CD4-positive, alpha-beta memory T cell (primary cell): ENCODE measurements around the gene CLSTN1. TPM values are rescaled to one million over a fixed set of nuclear protein-coding genes. Genes with fewer than 3 reads are reported as not detected.

Experiments used
- CTCF ChIA-PET: fragments of 350-600 bp; sonication (Branson Sonifier 250); formaldehyde crosslinking; loops from one replicate; lab custom pipeline; 2021; ENCODE audit warnings: inconsistent platforms; ENCODE audit not compliant: partially characterized antibody; lab: Charles Lee
- POLR2A ChIA-PET: fragments of 350-600 bp; sonication (Branson Sonifier 250); formaldehyde crosslinking; loops from one replicate; lab custom pipeline; 2021; ENCODE audit not compliant: partially characterized antibody; lab: Charles Lee
- DNase-seq, 5 donors: peaks; one replicate each; pipeline versions ENCODE4 v3.0.0 to v3.0.0-alpha.2; 2020 to 2022; ENCODE audit warnings: mixed read lengths in 1 of 5
- H3K27ac ChIP-seq: one replicate; pipeline ENCODE4 v1.7.0; 2013; ENCODE audit warnings: low read depth, low read length
- H3K27me3 ChIP-seq: 2 replicates; pipeline ENCODE4 v1.7.0; 2013; ENCODE audit warnings: mild to moderate bottlenecking, low read length, moderate library complexity; ENCODE audit not compliant: insufficient read depth
- H3K36me3 ChIP-seq: 2 replicates; pipeline ENCODE4 v1.7.0; 2013; ENCODE audit warnings: mild to moderate bottlenecking, low read length, moderate library complexity; ENCODE audit not compliant: insufficient read depth
- H3K4me1 ChIP-seq: 2 replicates; pipeline ENCODE4 v1.7.0; 2013; ENCODE audit warnings: mild to moderate bottlenecking, low read length, moderate library complexity; ENCODE audit not compliant: insufficient read depth
- H3K4me3 ChIP-seq, 2 donors: one replicate each; pipeline ENCODE4 v1.7.0; 2013; ENCODE audit warnings: low read length in 2 of 2, mild to moderate bottlenecking in 1 of 2
- H3K9me3 ChIP-seq, 2 donors: one replicate each; pipeline ENCODE4 v1.7.0; 2013; ENCODE audit warnings: low read length in 2 of 2, control low read depth in 1 of 2; ENCODE audit not compliant: control insufficient read depth in 1 of 2
- H3K27ac Mint-ChIP-seq, 7 donors: one replicate each; pipeline ENCODE4 v1.8.0; 2020 to 2021; ENCODE audit warnings: mixed read lengths in 7 of 7, mild to moderate bottlenecking in 6 of 7, inconsistent platforms in 3 of 7, moderate library complexity in 3 of 7
- H3K27me3 Mint-ChIP-seq, 2 donors: one replicate each; pipeline ENCODE4 v1.8.0; 2020 to 2021; ENCODE audit warnings: mixed read lengths in 2 of 2
- H3K36me3 Mint-ChIP-seq, 2 donors: one replicate each; pipeline ENCODE4 v1.8.0; 2020 to 2021; ENCODE audit warnings: mixed read lengths in 2 of 2, inconsistent platforms in 1 of 2, mild to moderate bottlenecking in 1 of 2
- H3K4me1 Mint-ChIP-seq, 4 donors: one replicate each; pipeline ENCODE4 v1.8.0; 2020 to 2021; ENCODE audit warnings: mixed read lengths in 4 of 4, mild to moderate bottlenecking in 1 of 4
- H3K4me3 Mint-ChIP-seq, 8 donors: one replicate each; pipeline ENCODE4 v1.8.0; 2020 to 2021; ENCODE audit warnings: mixed read lengths in 8 of 8, mild to moderate bottlenecking in 7 of 8, moderate library complexity in 6 of 8, inconsistent platforms in 3 of 8
- H3K9me3 Mint-ChIP-seq, 8 donors: one replicate each; pipeline ENCODE4 v1.8.0; 2020 to 2021; ENCODE audit warnings: mixed read lengths in 8 of 8, mild to moderate bottlenecking in 5 of 8, inconsistent platforms in 3 of 8, moderate library complexity in 1 of 8
- intact Hi-C: fragments of 100-400 bp; cut with micrococcal nuclease; formaldehyde crosslinking; loops from one replicate; pipeline ENCODE4 v1.15.1; 2023
- polyA plus RNA-seq, 2 donors: library from polyadenylated mRNA; unstranded; fragments of 300-500 nt; fragmentation: Illumina TruSeq; gene quantifications; one replicate each; pipeline ENCODE4 v1.2.3, GENCODE V29; 2021
- total RNA-seq, 2 experiments: library from RNA; stranded (reverse); gene quantifications; one replicate each; pipeline ENCODE4 v1.2.3, GENCODE V29; 2021

CLSTN1 gene
- total and polyA plus RNA-seq, 4 experiments from 2014 or later = 6.9 to 109 (median 78.7) TPM

DNA sequence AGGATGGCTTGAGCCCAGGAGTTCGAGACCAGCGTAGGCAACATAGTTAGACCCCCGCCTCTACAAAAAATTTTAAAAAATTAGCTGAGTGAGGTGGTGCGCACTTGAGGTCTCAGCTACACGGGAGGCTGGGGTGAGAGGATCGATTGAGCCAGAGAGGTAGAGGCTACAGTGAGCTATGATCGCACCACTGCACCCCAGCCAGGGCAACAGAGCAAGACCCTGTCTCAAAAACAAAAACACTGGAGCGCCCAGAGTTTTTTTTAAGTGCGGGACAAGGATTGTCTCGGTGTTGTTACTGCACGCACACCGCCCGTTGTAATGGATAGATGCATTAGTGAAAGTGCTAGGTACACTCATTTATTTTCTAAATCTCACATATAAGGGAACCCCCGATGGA lies 135.2 kb downstream of the CLSTN1 start:
- intact Hi-C loops = no loop called here
- no peaks in the 10 kb centered on the region for H3K27me3 Mint-ChIP-seq
- Histone ChIP-seq H3K27ac (peak overlapping the region; percentile 37), H3K36me3 (peaks cover 13% of the 10 kb centered on the region), H3K27me3 (no peaks in the 10 kb centered on the region), H3K4me3 (peak overlapping the region; percentile 57 to 63), H3K9me3 (no peaks in the 10 kb centered on the region), H3K4me1 (peaks cover 77% of the 10 kb centered on the region)
- DNase-seq = no peak
- ChIA-PET CTCF (interaction anchor here (0.7 to 3.7 kb wide), 7 partner anchors 25 to 62 kb away, joined by 3 to 21 read pairs (median 4); no protein-coding TSS in a partner anchor), POLR2A (interaction anchor here (1.0 to 12.8 kb wide), 6 partner anchors 14 to 61 kb away, joined by 3 to 155 read pairs (median 40); partner anchors contain the start of gene PIK3CD)
- peaks cover 17 to 29% of the 10 kb centered on the region in 2 donors for H3K36me3 Mint-ChIP-seq
- H3K9me3 Mint-ChIP-seq = peaks cover 0 to 2% (median 0%) of the 10 kb centered on the region in 8 donors
- H3K4me1 Mint-ChIP-seq = peaks cover 41 to 81% (median 62%) of the 10 kb centered on the region in 4 donors
- H3K4me3 Mint-ChIP-seq = peak overlapping the region; percentile 61 to 89 (median 78)
- peak overlapping the region; percentile 22 to 85 (median 53) for H3K27ac Mint-ChIP-seq

- H3K27ac Mint-ChIP-seq = peak overlapping the region in 6 of 7 donors; percentile 53 to 85 (median 78)
- H3K9me3 Mint-ChIP-seq = peaks cover 0 to 2% (median 0%) of the 10 kb centered on the region in 8 donors
- H3K27me3 ChIP-seq = no peaks in the 10 kb centered on the region
- peak overlapping the region; percentile 57 to 59 for H3K4me3 ChIP-seq
- CTCF ChIA-PET = interaction anchor here (0.7 to 3.7 kb wide), 8 partner anchors 26 to 61 kb away, joined by 3 to 21 read pairs (median 4); no protein-coding TSS in a partner anchor
- intact Hi-C loops = loop anchor here (1.0 to 2.0 kb wide), 2 partner anchors 29 to 35 kb away; no protein-coding TSS in a partner anchor
- H3K4me1 Mint-ChIP-seq = peaks cover 43 to 82% (median 64%) of the 10 kb centered on the region in 4 donors
- peak overlapping the region; percentile 61 to 89 (median 80) for H3K4me3 Mint-ChIP-seq
- no peaks in the 10 kb centered on the region for H3K27me3 Mint-ChIP-seq
- peak overlapping the region; percentile 53 for H3K27ac ChIP-seq
- DNase-seq = no peak
- peaks cover 10% of the 10 kb centered on the region for H3K36me3 ChIP-seq
- peaks cover 79% of the 10 kb centered on the region for H3K4me1 ChIP-seq
- POLR2A ChIA-PET = interaction anchor here (1.2 to 12.8 kb wide), 6 partner anchors 15 to 60 kb away, joined by 3 to 155 read pairs (median 41); partner anchors contain the start of gene PIK3CD
- H3K9me3 ChIP-seq = no peaks in the 10 kb centered on the region
- H3K36me3 Mint-ChIP-seq = peaks cover 16 to 31% of the 10 kb centered on the region in 2 donors
These were observed 135.7 kb downstream of the CLSTN1 start for GRCh38 chr1:9687874-9688582.

GRCh38 chr1:9687120-9687873 lies 136.5 kb downstream of the CLSTN1 start:
- H3K4me3 ChIP-seq = peak overlapping the region; percentile 22 to 59
- H3K27me3 ChIP-seq = no peaks in the 10 kb centered on the region
- CTCF ChIA-PET = interaction anchor here (0.7 to 3.7 kb wide), 8 partner anchors 26 to 61 kb away, joined by 3 to 21 read pairs (median 4); no protein-coding TSS in a partner anchor
- POLR2A ChIA-PET = interaction anchor here (2.4 to 12.8 kb wide), 4 partner anchors 28 to 59 kb away, joined by 6 to 155 read pairs (median 92); partner anchors contain the start of gene PIK3CD
- DNase-seq = peak; percentile 33 to 85 (median 41)
- no peaks in the 10 kb centered on the region for H3K9me3 ChIP-seq
- peak overlapping the region; percentile 53 for H3K27ac ChIP-seq
- Mint-ChIP-seq H3K36me3 (peaks cover 11 to 29% of the 10 kb centered on the region in 2 donors), H3K27ac (peak overlapping the region; percentile 78 to 91 (median 85)), H3K9me3 (peaks cover 0 to 2% (median 0%) of the 10 kb centered on the region in 8 donors), H3K4me3 (peak overlapping the region; percentile 61 to 89 (median 80)), H3K27me3 (no peaks in the 10 kb centered on the region), H3K4me1 (peaks cover 41 to 81% (median 62%) of the 10 kb centered on the region in 4 donors)
- peaks cover 10% of the 10 kb centered on the region for H3K36me3 ChIP-seq
- peaks cover 86% of the 10 kb centered on the region for H3K4me1 ChIP-seq
- intact Hi-C loops = loop anchor here (1.0 to 2.0 kb wide), 2 partner anchors 30 to 34 kb away; no protein-coding TSS in a partner anchor

GRCh38 chr1:9684801-9685200 lies 139.0 kb downstream of the CLSTN1 start:
- Mint-ChIP-seq H3K9me3 (no peaks in the 10 kb centered on the region), H3K27me3 (no peaks in the 10 kb centered on the region), H3K4me1 (peaks cover 31 to 79% (median 52%) of the 10 kb centered on the region in 4 donors), H3K4me3 (peak overlapping the region in 4 of 8 donors; percentile 13 to 40 (median 20)), H3K36me3 (peaks cover 0 to 17% of the 10 kb centered on the region in 2 donors), H3K27ac (peak overlapping the region in 6 of 7 donors; percentile 26 to 86 (median 71))
- H3K4me1 ChIP-seq = peaks cover 83% of the 10 kb centered on the region
- no peak overlapping the region for H3K27ac ChIP-seq
- no peaks in the 10 kb centered on the region for H3K36me3 ChIP-seq
- POLR2A ChIA-PET = interaction anchor here (0.6 to 12.8 kb wide), 3 partner anchors 31 to 56 kb away, joined by 4 to 155 read pairs (median 108); partner anchors contain the start of gene PIK3CD
- intact Hi-C loops = no loop called here
- no peak overlapping the region for H3K4me3 ChIP-seq
- H3K9me3 ChIP-seq = no peaks in the 10 kb centered on the region
- CTCF ChIA-PET = interaction anchor here (0.7 to 2.4 kb wide), 2 partner anchors 18 to 36 kb away, joined by 3 to 6 read pairs; no protein-coding TSS in a partner anchor
- no peaks in the 10 kb centered on the region for H3K27me3 ChIP-seq
- DNase-seq = no peak

- Mint-ChIP-seq H3K9me3 (no peaks in the 10 kb centered on the region), H3K27me3 (no peaks in the 10 kb centered on the region), H3K27ac (peak overlapping the region in 5 of 7 donors; percentile 55 to 82 (median 66)), H3K4me1 (peaks cover 37 to 83% (median 53%) of the 10 kb centered on the region in 4 donors), H3K4me3 (no peak overlapping the region), H3K36me3 (peaks cover 5 to 44% of the 10 kb centered on the region in 2 donors)
- H3K4me1 ChIP-seq = peaks cover 85% of the 10 kb centered on the region
- H3K4me3 ChIP-seq = no peak overlapping the region
- peaks cover 12% of the 10 kb centered on the region for H3K36me3 ChIP-seq
- H3K27ac ChIP-seq = no peak overlapping the region
- POLR2A ChIA-PET = interaction anchor here (1.0 to 2.5 kb wide), 6 partner anchors 9 to 52 kb away, joined by 3 to 15 read pairs (median 4); no protein-coding TSS in a partner anchor
- no peaks in the 10 kb centered on the region for H3K27me3 ChIP-seq
- no peak for DNase-seq
- intact Hi-C loops = no loop called here
- CTCF ChIA-PET = interaction anchor here (1.0 to 1.2 kb wide), 2 partner anchors 22 to 54 kb away, joined by 3 to 4 read pairs; no protein-coding TSS in a partner anchor
- no peaks in the 10 kb centered on the region for H3K9me3 ChIP-seq
These were observed 142.9 kb downstream of the CLSTN1 start for GRCh38 chr1:9680828-9681227.

DNA sequence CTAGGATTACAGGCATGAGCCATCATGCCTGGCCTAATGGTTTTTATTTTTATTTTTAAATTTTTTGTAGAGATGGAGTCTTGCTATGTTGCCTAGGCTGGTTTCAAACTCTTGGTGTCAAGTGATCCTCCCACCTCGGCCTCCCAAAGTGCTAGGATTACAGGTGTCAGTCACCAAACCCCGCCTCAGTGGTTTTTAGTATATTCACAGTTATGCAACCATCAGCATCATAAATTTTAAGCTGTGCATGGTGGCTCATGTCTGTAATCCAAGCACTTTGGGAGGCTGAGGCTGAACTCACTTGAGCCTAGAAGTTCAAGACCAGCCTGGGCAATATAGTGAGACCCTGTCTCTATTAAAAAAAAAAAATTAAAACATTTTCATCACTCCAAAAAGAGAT lies 143.7 kb downstream of the CLSTN1 start:
- ChIA-PET CTCF (no interaction called here), POLR2A (interaction anchor here (1.2 to 2.5 kb wide), 3 partner anchors 13 to 51 kb away, joined by 4 to 15 read pairs (median 7); no protein-coding TSS in a partner anchor)
- Histone ChIP-seq H3K27me3 (no peaks in the 10 kb centered on the region), H3K4me3 (no peak overlapping the region), H3K27ac (no peak overlapping the region), H3K9me3 (no peaks in the 10 kb centered on the region), H3K4me1 (peaks cover 83% of the 10 kb centered on the region), H3K36me3 (peaks cover 12% of the 10 kb centered on the region)
- peaks cover 35 to 80% (median 49%) of the 10 kb centered on the region in 4 donors for H3K4me1 Mint-ChIP-seq
- peak overlapping the region in 2 of 7 donors; percentile 22 to 78 for H3K27ac Mint-ChIP-seq
- intact Hi-C loops = no loop called here
- no peak for DNase-seq
- no peaks in the 10 kb centered on the region for H3K9me3 Mint-ChIP-seq
- H3K27me3 Mint-ChIP-seq = no peaks in the 10 kb centered on the region
- H3K36me3 Mint-ChIP-seq = peaks cover 5 to 41% of the 10 kb centered on the region in 2 donors
- H3K4me3 Mint-ChIP-seq = no peak overlapping the region
